NCI-H2227 (cell line): ENCODE measurements around the gene FABP7.

Experiments used
- DNase-seq: peaks from one replicate; lab custom pipeline; 2025; ENCODE audit not compliant: unreplicated experiment; lab: John Stamatoyannopoulos, UW

Gene FABP7

GRCh38 chr6:122832459-122832858 lies 52.9 kb downstream of the FABP7 start:
- no peak for DNase-seq

GRCh38 chr6:122833021-122833491 lies 53.5 kb downstream of the FABP7 start:
- DNase-seq: peak; percentile 18
